HG03460 (cell line): Measurements from ENCODE around the gene ACOD1.

Experiments
- ATAC-seq: cut with Tn5 transposase; IDR thresholded peaks from one replicate; pipeline ENCODE4 v1.9.1; 2021; ENCODE audit not compliant: unreplicated experiment

ACOD1 gene

GRCh38 chr13:76983676-76984075, 35.4 kb downstream of the ACOD1 start:
- ATAC-seq: no peak

- ATAC-seq: peak; percentile 50
These were observed 43.1 kb downstream of the ACOD1 start for GRCh38 chr13:76991432-76991795.

GRCh38 chr13:76991796-76992547, 43.7 kb downstream of the ACOD1 start, which contains the start of gene CLN5:
CLN5 (plus strand) TSS chr13:76992081; CDS start chr13:76992099, 18 bp downstream.
- peak; percentile 96 for ATAC-seq

- ATAC-seq: peak; percentile 4
These were observed 44.3 kb downstream of the ACOD1 start for GRCh38 chr13:76992548-76993001.

- ATAC-seq: no peak
These were observed 44.7 kb downstream of the ACOD1 start for GRCh38 chr13:76993021-76993420.

- no peak for ATAC-seq
These were observed 45.2 kb downstream of the ACOD1 start for GRCh38 chr13:76993473-76993872.

GRCh38 chr13:76994281-76994680, 46.0 kb downstream of the ACOD1 start:
- no peak for ATAC-seq

GRCh38 chr13:77000475-77000874, 52.2 kb downstream of the ACOD1 start:
- no peak for ATAC-seq

- ATAC-seq: no peak
These were observed 53.2 kb downstream of the ACOD1 start for GRCh38 chr13:77001540-77001939.

GRCh38 chr13:77001963-77002587, 53.8 kb downstream of the ACOD1 start:
- ATAC-seq: no peak

- no peak for ATAC-seq
These were observed 54.4 kb downstream of the ACOD1 start for GRCh38 chr13:77002590-77003190.
